ENCODE results near the gene RINT1.
"Not testable (repeated sequence)": the region's sequence is repeated elsewhere in the genome, so short reads cannot be mapped to it uniquely, and the experiment has no call there.

The RINT1 gene

GRCh38 chr7:105519353-105519752, 12.6 kb upstream of the RINT1 start:
- Mint-ChIP-seq H3K9me3 (peaks cover 6% of the 10 kb centered on the region), H3K36me3 (ENCODE audit: low read depth) (peaks cover 42% of the 10 kb centered on the region), H3K27ac (no peak overlapping the region), H3K27me3 (ENCODE audit: low read depth, poor library complexity) (peaks cover 8% of the 10 kb centered on the region), H3K4me1 (peaks cover 18% of the 10 kb centered on the region), H3K4me3 (peak overlapping the region; percentile 72)
- DNase-seq = no peak
- TF ChIP-seq CTCF (IDR thresholded peaks at IDR 0.05) = no peak

- Mint-ChIP-seq H3K4me3 (peak overlapping the region; percentile 72), H3K27me3 (ENCODE audit: low read depth, poor library complexity) (peaks cover 11% of the 10 kb centered on the region), H3K4me1 (peaks cover 18% of the 10 kb centered on the region), H3K36me3 (ENCODE audit: low read depth) (peaks cover 32% of the 10 kb centered on the region)
- H3K9me3 Mint-ChIP-seq, H3K27ac Mint-ChIP-seq, DNase-seq: not testable (repeated sequence)
Observed at GRCh38 chr7:105520620-105521019, 11.4 kb upstream of the RINT1 start.

- TF ChIP-seq CTCF (IDR thresholded peaks at IDR 0.05) = no peak
- Mint-ChIP-seq H3K36me3 (ENCODE audit: low read depth) (peaks cover 29% of the 10 kb centered on the region), H3K27me3 (ENCODE audit: low read depth, poor library complexity) (peaks cover 11% of the 10 kb centered on the region), H3K27ac (peak overlapping the region; percentile 97), H3K4me1 (peaks cover 18% of the 10 kb centered on the region), H3K4me3 (peak overlapping the region; percentile 98), H3K9me3 (peaks cover 12% of the 10 kb centered on the region)
- peak; percentile 58 for DNase-seq
Observed at GRCh38 chr7:105521027-105521716, 10.8 kb upstream of the RINT1 start.

- DNase-seq = peak; percentile 90
- peak within 1 kb of the TSS; percentile 98 for H3K4me3 Mint-ChIP-seq
- peaks cover 18% of the 10 kb centered on the region for H3K4me1 Mint-ChIP-seq
- H3K9me3 Mint-ChIP-seq = peaks cover 14% of the 10 kb centered on the region
- H3K27me3 Mint-ChIP-seq (ENCODE audit: low read depth, poor library complexity) = peaks cover 11% of the 10 kb centered on the region
- H3K36me3 Mint-ChIP-seq (ENCODE audit: low read depth) = peaks cover 22% of the 10 kb centered on the region
- peak within 1 kb of the TSS; percentile 97 for H3K27ac Mint-ChIP-seq
- TF ChIP-seq CTCF (IDR thresholded peaks at IDR 0.05) = no peak
Observed at GRCh38 chr7:105521717-105522463, 10.1 kb upstream of the RINT1 start, which contains the start of gene PUS7. Gene PUS7 (minus strand): TSS chr7:105522271. CDS start chr7:105508512, 13,759 bp downstream.

GRCh38 chr7:105524423-105524822, 7.6 kb upstream of the RINT1 start:
- Mint-ChIP-seq H3K4me1 (peaks cover 11% of the 10 kb centered on the region), H3K27me3 (ENCODE audit: low read depth, poor library complexity) (peaks cover 12% of the 10 kb centered on the region), H3K9me3 (peaks cover 14% of the 10 kb centered on the region)
- H3K4me3 Mint-ChIP-seq; H3K27ac Mint-ChIP-seq; DNase-seq; H3K36me3 Mint-ChIP-seq (ENCODE audit: low read depth): not testable (repeated sequence)

- peaks cover 2% of the 10 kb centered on the region for H3K36me3 Mint-ChIP-seq (ENCODE audit: low read depth)
- peaks cover 14% of the 10 kb centered on the region for H3K9me3 Mint-ChIP-seq
- no peak for TF ChIP-seq CTCF (IDR thresholded peaks at IDR 0.05)
- DNase-seq = no peak
- H3K4me3 Mint-ChIP-seq = no peak overlapping the region
- peaks cover 10% of the 10 kb centered on the region for H3K27me3 Mint-ChIP-seq (ENCODE audit: low read depth, poor library complexity)
- H3K27ac Mint-ChIP-seq = no peak overlapping the region
- H3K4me1 Mint-ChIP-seq = peaks cover 7% of the 10 kb centered on the region
Observed at GRCh38 chr7:105524840-105525239, 7.2 kb upstream of the RINT1 start.

- H3K27me3 Mint-ChIP-seq (ENCODE audit: low read depth, poor library complexity); DNase-seq; H3K27ac Mint-ChIP-seq; H3K4me3 Mint-ChIP-seq; H3K36me3 Mint-ChIP-seq (ENCODE audit: low read depth); H3K4me1 Mint-ChIP-seq: not testable (repeated sequence)
- peaks cover 18% of the 10 kb centered on the region for H3K9me3 Mint-ChIP-seq
Observed at GRCh38 chr7:105527737-105528136, 4.3 kb upstream of the RINT1 start.
